ENCODE results near the gene RAB4A. TPM values are rescaled to one million over a fixed set of nuclear protein-coding genes. Genes with fewer than 3 reads are reported as not detected.

Gene RAB4A
- total RNA-seq, 2 experiments from 2014 or later, result 17.5 to 27.9 TPM

- POLR2A ChIA-PET, result interaction anchor here (0.6 kb wide), 1 partner anchor 1018 kb away, joined by 3 read pairs; no protein-coding TSS in a partner anchor
- H2AFZ ChIP-seq (ENCODE audit: low read length), result no peak overlapping the region
- no peaks in the 10 kb centered on the region for H3K9me3 ChIP-seq (ENCODE audit: low read length)
- intact Hi-C loops (cut with micrococcal nuclease; ENCODE audit: unreplicated experiment), result no loop called here
- H3K36me3 ChIP-seq (ENCODE audit: insufficient read depth, low read length), result no peaks in the 10 kb centered on the region
- H3K4me2 ChIP-seq (ENCODE audit: low read length), result no peak overlapping the region
- no TSS peak for BruUV-seq (replicated peaks)
- H3K4me3 ChIP-seq (ENCODE audit: low read depth, low read length, poor library complexity, severe bottlenecking), result no peak overlapping the region
- no peak for TF ChIP-seq EZH2phosphoT487 (IDR thresholded peaks at IDR 0.05; ENCODE audit: borderline replicate concordance, low read depth, low read length)
- no peak for TF ChIP-seq CTCF (conservative IDR thresholded peaks at IDR 0.05; ENCODE audit: low read length)
- no peaks in the 10 kb centered on the region for H3K9me2 ChIP-seq (ENCODE audit: insufficient read depth, low read length)
- no peaks in the 10 kb centered on the region for H4K20me1 ChIP-seq (ENCODE audit: insufficient read depth, low read length)
- DNase-seq (ENCODE audit: low spot score), result no peak
- CTCF ChIA-PET (ENCODE audit: unreplicated experiment), result no interaction called here
- H3K79me2 ChIP-seq (ENCODE audit: insufficient read depth, low read depth, low read length), result no peaks in the 10 kb centered on the region
- no peak overlapping the region for H3K27ac ChIP-seq (ENCODE audit: low read depth, low read length, poor library complexity, severe bottlenecking)
- no peaks in the 10 kb centered on the region for H3K4me1 ChIP-seq (ENCODE audit: insufficient read depth, low read length, poor library complexity, severe bottlenecking)
These were observed 26.8 kb upstream of the RAB4A start for GRCh38 chr1:229244091-229244490.

- H3K36me3 ChIP-seq (ENCODE audit: insufficient read depth, low read length), result no peaks in the 10 kb centered on the region
- H3K9me3 ChIP-seq (ENCODE audit: low read length), result no peaks in the 10 kb centered on the region
- no peak for DNase-seq (ENCODE audit: low spot score)
- no peak overlapping the region for H2AFZ ChIP-seq (ENCODE audit: low read length)
- no peaks in the 10 kb centered on the region for H3K4me1 ChIP-seq (ENCODE audit: insufficient read depth, low read length, poor library complexity, severe bottlenecking)
- no peak overlapping the region for H3K27ac ChIP-seq (ENCODE audit: low read depth, low read length, poor library complexity, severe bottlenecking)
- CTCF ChIA-PET (ENCODE audit: unreplicated experiment), result no interaction called here
- no peak overlapping the region for H3K4me2 ChIP-seq (ENCODE audit: low read length)
- TF ChIP-seq EZH2phosphoT487 (IDR thresholded peaks at IDR 0.05; ENCODE audit: borderline replicate concordance, low read depth, low read length) (no peak), CTCF (conservative IDR thresholded peaks at IDR 0.05; ENCODE audit: low read length) (no peak)
- POLR2A ChIA-PET, result no interaction called here
- intact Hi-C loops (cut with micrococcal nuclease; ENCODE audit: unreplicated experiment), result no loop called here
- no TSS peak for BruUV-seq (replicated peaks)
- no peaks in the 10 kb centered on the region for H3K9me2 ChIP-seq (ENCODE audit: insufficient read depth, low read length)
- no peaks in the 10 kb centered on the region for H4K20me1 ChIP-seq (ENCODE audit: insufficient read depth, low read length)
- H3K4me3 ChIP-seq (ENCODE audit: low read depth, low read length, poor library complexity, severe bottlenecking), result no peak overlapping the region
- no peaks in the 10 kb centered on the region for H3K79me2 ChIP-seq (ENCODE audit: insufficient read depth, low read depth, low read length)
These were observed 23.0 kb upstream of the RAB4A start for GRCh38 chr1:229247871-229248270.

GRCh38 chr1:229248821-229249817 lies 21.8 kb upstream of the RAB4A start:
- no peak overlapping the region for H3K4me2 ChIP-seq (ENCODE audit: low read length)
- no peaks in the 10 kb centered on the region for H3K9me3 ChIP-seq (ENCODE audit: low read length)
- peaks cover 7% of the 10 kb centered on the region for H3K4me1 ChIP-seq (ENCODE audit: insufficient read depth, low read length, poor library complexity, severe bottlenecking)
- no peaks in the 10 kb centered on the region for H4K20me1 ChIP-seq (ENCODE audit: insufficient read depth, low read length)
- POLR2A ChIA-PET, result no interaction called here
- TF ChIP-seq EZH2phosphoT487 (IDR thresholded peaks at IDR 0.05; ENCODE audit: borderline replicate concordance, low read depth, low read length) (no peak), CTCF (conservative IDR thresholded peaks at IDR 0.05; ENCODE audit: low read length) (no peak)
- no peak overlapping the region for H3K27ac ChIP-seq (ENCODE audit: low read depth, low read length, poor library complexity, severe bottlenecking)
- intact Hi-C loops (cut with micrococcal nuclease; ENCODE audit: unreplicated experiment), result no loop called here
- H2AFZ ChIP-seq (ENCODE audit: low read length), result no peak overlapping the region
- no peaks in the 10 kb centered on the region for H3K9me2 ChIP-seq (ENCODE audit: insufficient read depth, low read length)
- CTCF ChIA-PET (ENCODE audit: unreplicated experiment), result no interaction called here
- H3K4me3 ChIP-seq (ENCODE audit: low read depth, low read length, poor library complexity, severe bottlenecking), result no peak overlapping the region
- BruUV-seq (replicated peaks), result no TSS peak
- H3K36me3 ChIP-seq (ENCODE audit: insufficient read depth, low read length), result no peaks in the 10 kb centered on the region
- DNase-seq (ENCODE audit: low spot score), result no peak
- no peaks in the 10 kb centered on the region for H3K79me2 ChIP-seq (ENCODE audit: insufficient read depth, low read depth, low read length)

Data from OCI-LY7 (cell line).